ENCODE measurements around the gene GDI2. TPM values are rescaled to one million over a fixed set of nuclear protein-coding genes. Genes with fewer than 3 reads are reported as not detected.
"Not testable (repeated sequence)": the region's sequence is repeated elsewhere in the genome, so short reads cannot be mapped to it uniquely, and the experiment has no call there.

The GDI2 gene
- total and polyA plus RNA-seq, 4 donors: 64.2 to 300 (median 164) TPM

GRCh38 chr10:5783300-5783699 is 29.9 kb downstream of the GDI2 start:
- ATAC-seq (ENCODE audit: insufficient read depth, low FRiP score) (no peak), DNase-seq (no peak)
- TF ChIP-seq, protein P1, sequence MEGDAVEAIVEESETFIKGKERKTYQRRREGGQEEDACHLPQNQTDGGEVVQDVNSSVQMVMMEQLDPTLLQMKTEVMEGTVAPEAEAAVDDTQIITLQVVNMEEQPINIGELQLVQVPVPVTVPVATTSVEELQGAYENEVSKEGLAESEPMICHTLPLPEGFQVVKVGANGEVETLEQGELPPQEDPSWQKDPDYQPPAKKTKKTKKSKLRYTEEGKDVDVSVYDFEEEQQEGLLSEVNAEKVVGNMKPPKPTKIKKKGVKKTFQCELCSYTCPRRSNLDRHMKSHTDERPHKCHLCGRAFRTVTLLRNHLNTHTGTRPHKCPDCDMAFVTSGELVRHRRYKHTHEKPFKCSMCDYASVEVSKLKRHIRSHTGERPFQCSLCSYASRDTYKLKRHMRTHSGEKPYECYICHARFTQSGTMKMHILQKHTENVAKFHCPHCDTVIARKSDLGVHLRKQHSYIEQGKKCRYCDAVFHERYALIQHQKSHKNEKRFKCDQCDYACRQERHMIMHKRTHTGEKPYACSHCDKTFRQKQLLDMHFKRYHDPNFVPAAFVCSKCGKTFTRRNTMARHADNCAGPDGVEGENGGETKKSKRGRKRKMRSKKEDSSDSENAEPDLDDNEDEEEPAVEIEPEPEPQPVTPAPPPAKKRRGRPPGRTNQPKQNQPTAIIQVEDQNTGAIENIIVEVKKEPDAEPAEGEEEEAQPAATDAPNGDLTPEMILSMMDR (IDR thresholded peaks at IDR 0.05; ENCODE audit: control extremely low read depth, extremely low read depth): no peak
- Histone ChIP-seq H3K4me3 (no peak overlapping the region), H3K4me1 (ENCODE audit: control insufficient read depth in 5 of 5, insufficient read depth in 5 of 5, low read length in 5 of 5) (peaks cover 0 to 2% (median 0%) of the 10 kb centered on the region in 5 donors), H3K27ac (ENCODE audit: low read depth in 1 of 2, low read length in 1 of 2) (no peak overlapping the region), H3K27me3 (ENCODE audit: control insufficient read depth in 3 of 3, insufficient read depth in 3 of 3, low read length in 2 of 3) (no peaks in the 10 kb centered on the region), H3K9ac (ENCODE audit: insufficient read depth in 1 of 2, low read length in 2 of 2) (no peak overlapping the region), H3K36me3 (ENCODE audit: control insufficient read depth in 4 of 4, insufficient read depth in 4 of 4, low read length in 4 of 4) (peaks cover 10 to 42% (median 33%) of the 10 kb centered on the region in 4 donors), H3K9me3 (ENCODE audit: control insufficient read depth in 4 of 4, insufficient read depth in 3 of 4, low read length in 3 of 4) (peaks cover 0 to 2% (median 0%) of the 10 kb centered on the region in 4 donors)
- WGBS, 2 donors: 96 to 100% methylated on average over 1 of the region's 1 CpG

DNA sequence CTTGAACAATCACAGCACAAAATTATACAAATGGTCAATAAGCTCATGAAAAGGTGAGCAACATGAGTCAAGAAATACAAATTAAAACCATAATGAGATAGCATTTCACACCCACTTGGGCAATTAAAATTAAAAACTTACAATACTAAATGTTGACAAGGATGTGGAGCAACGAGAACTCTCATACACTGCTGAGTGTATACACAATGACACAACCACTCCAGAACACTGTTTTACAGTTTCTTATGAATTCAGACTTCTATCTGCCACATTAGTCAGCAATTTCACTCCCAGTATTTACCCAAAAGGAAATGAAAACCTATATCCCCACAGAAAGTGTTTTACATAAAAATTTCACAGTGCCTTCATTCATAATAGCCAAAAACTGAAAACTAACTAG is 31.1 kb downstream of the GDI2 start:
- ATAC-seq (ENCODE audit: insufficient read depth, low FRiP score) (no peak), DNase-seq (no peak)
- H3K9ac ChIP-seq (ENCODE audit: insufficient read depth in 1 of 2, low read length in 2 of 2): no peak overlapping the region
- no peak overlapping the region for H3K4me3 ChIP-seq
- WGBS, 2 donors: 44 to 65% methylated on average over 1 of the region's 1 CpG
- H3K4me1 ChIP-seq (ENCODE audit: control insufficient read depth in 5 of 5, insufficient read depth in 5 of 5, low read length in 5 of 5): peaks cover 0 to 2% (median 0%) of the 10 kb centered on the region in 5 donors
- H3K27ac ChIP-seq (ENCODE audit: low read depth in 1 of 2, low read length in 1 of 2): no peak overlapping the region
- peaks cover 10 to 36% (median 28%) of the 10 kb centered on the region in 4 donors for H3K36me3 ChIP-seq (ENCODE audit: control insufficient read depth in 4 of 4, insufficient read depth in 4 of 4, low read length in 4 of 4)
- no peaks in the 10 kb centered on the region for H3K27me3 ChIP-seq (ENCODE audit: control insufficient read depth in 3 of 3, insufficient read depth in 3 of 3, low read length in 2 of 3)
- peaks cover 0 to 2% (median 0%) of the 10 kb centered on the region in 4 donors for H3K9me3 ChIP-seq (ENCODE audit: control insufficient read depth in 4 of 4, insufficient read depth in 3 of 4, low read length in 3 of 4)
- TF ChIP-seq, protein P1 (IDR thresholded peaks at IDR 0.05; ENCODE audit: control extremely low read depth, extremely low read depth): no peak

- Histone ChIP-seq H3K27me3 (ENCODE audit: control insufficient read depth in 3 of 3, insufficient read depth in 3 of 3, low read length in 2 of 3) (no peaks in the 10 kb centered on the region), H3K27ac (ENCODE audit: low read depth in 1 of 2, low read length in 1 of 2) (no peak overlapping the region), H3K36me3 (ENCODE audit: control insufficient read depth in 4 of 4, insufficient read depth in 4 of 4, low read length in 4 of 4) (peaks cover 10 to 31% (median 21%) of the 10 kb centered on the region in 4 donors), H3K9ac (ENCODE audit: insufficient read depth in 1 of 2, low read length in 2 of 2) (no peak overlapping the region), H3K4me3 (no peak overlapping the region), H3K9me3 (ENCODE audit: control insufficient read depth in 4 of 4, insufficient read depth in 3 of 4, low read length in 3 of 4) (peaks cover 0 to 2% (median 0%) of the 10 kb centered on the region in 4 donors), H3K4me1 (ENCODE audit: control insufficient read depth in 5 of 5, insufficient read depth in 5 of 5, low read length in 5 of 5) (peaks cover 0 to 9% (median 0%) of the 10 kb centered on the region in 5 donors)
- DNase-seq (no peak), ATAC-seq (ENCODE audit: insufficient read depth, low FRiP score) (no peak)
- 88 to 97% methylated on average over 3 of the region's 3 CpGs for WGBS, 2 donors
- TF ChIP-seq, protein P1 (IDR thresholded peaks at IDR 0.05; ENCODE audit: control extremely low read depth, extremely low read depth): no peak
These were observed 33.5 kb downstream of the GDI2 start for GRCh38 chr10:5779730-5780129.

GRCh38 chr10:5777758-5778157 is 35.5 kb downstream of the GDI2 start:
- H3K36me3 ChIP-seq (ENCODE audit: control insufficient read depth in 4 of 4, insufficient read depth in 4 of 4, low read length in 4 of 4): peaks cover 4 to 19% (median 15%) of the 10 kb centered on the region in 4 donors

More at GRCh38 chr10:5777758-5778157, 35.5 kb downstream of the GDI2 start:
- H3K27me3 ChIP-seq (ENCODE audit: control insufficient read depth in 3 of 3, insufficient read depth in 3 of 3, low read length in 2 of 3); H3K4me3 ChIP-seq; H3K4me1 ChIP-seq (ENCODE audit: control insufficient read depth in 5 of 5, insufficient read depth in 5 of 5, low read length in 5 of 5); DNase-seq; H3K9ac ChIP-seq (ENCODE audit: insufficient read depth in 1 of 2, low read length in 2 of 2); H3K27ac ChIP-seq (ENCODE audit: low read depth in 1 of 2, low read length in 1 of 2); ATAC-seq (ENCODE audit: insufficient read depth, low FRiP score); H3K9me3 ChIP-seq (ENCODE audit: control insufficient read depth in 4 of 4, insufficient read depth in 3 of 4, low read length in 3 of 4): not testable (repeated sequence)
- 66 to 84% methylated on average over 3 of the region's 3 CpGs for WGBS, 2 donors
